Keratinocyte (primary cell): Measurements from ENCODE around the gene ZNF526. TPM values are rescaled to one million over a fixed set of nuclear protein-coding genes. Genes with fewer than 3 reads are reported as not detected.

Experiments
- DNase-seq: peaks from one replicate; pipeline ENCODE4 v3.0.0-alpha.2; 2011; ENCODE audit warnings: low read depth, missing footprints, low spot score
- FAIRE-seq: peaks from 2 replicates; lab custom pipeline; 2011; peaks lifted over from hg19 to GRCh38; lab: Jason Lieb, UNC
- H2AFZ ChIP-seq: 2 replicates; pipeline ENCODE4 v1.6.0; 2012; ENCODE audit warnings: low read length, control low read depth, inconsistent platforms; ENCODE audit not compliant: control insufficient read depth
- H3K27ac ChIP-seq: 2 replicates; pipeline ENCODE4 v1.5.1; 2011; ENCODE audit warnings: low read length; ENCODE audit not compliant: control insufficient read depth, insufficient read depth
- H3K27me3 ChIP-seq: 3 replicates; pipeline ENCODE4 v1.6.0; 2011; ENCODE audit warnings: low read length; ENCODE audit not compliant: control insufficient read depth, insufficient read depth; ENCODE audit errors: extremely low read depth
- H3K36me3 ChIP-seq, 2 experiments: 2 replicates in 1 of 2; 3 replicates in 1 of 2; pipeline ENCODE4 v1.5.1; 2011; ENCODE audit warnings: low read length in 2 of 2, mild to moderate bottlenecking in 1 of 2; ENCODE audit not compliant: control insufficient read depth in 2 of 2, insufficient read depth in 2 of 2; ENCODE audit errors: extremely low read depth in 1 of 2
- H3K4me1 ChIP-seq: 3 replicates; pipeline ENCODE4 v1.5.1; 2011; ENCODE audit warnings: low read length; ENCODE audit not compliant: control insufficient read depth, insufficient read depth; ENCODE audit errors: extremely low read depth
- H3K4me2 ChIP-seq: 3 replicates; pipeline ENCODE4 v1.6.0; 2011; ENCODE audit warnings: low read depth, low read length; ENCODE audit not compliant: control insufficient read depth, insufficient read depth; ENCODE audit errors: extremely low read depth
- H3K4me3 ChIP-seq, 3 experiments: fragments of 200-600 bp in 1 of 3; sonication (generic) in 1 of 3; 2 replicates in 2 of 3; 3 replicates in 1 of 3; pipeline ENCODE4 v1.5.1; 2011 to 2016; ENCODE audit warnings: low read length in 3 of 3, mild to moderate bottlenecking in 3 of 3, control low read depth in 2 of 3, inconsistent platforms in 1 of 3, low read depth in 1 of 3, mixed read lengths in 1 of 3, mixed run types in 1 of 3, moderate library complexity in 1 of 3; ENCODE audit not compliant: control insufficient read depth in 2 of 3, insufficient read depth in 2 of 3; ENCODE audit errors: extremely low read depth in 1 of 3
- H3K79me2 ChIP-seq: 2 replicates; pipeline ENCODE4 v1.6.0; 2012; ENCODE audit warnings: low read length; ENCODE audit not compliant: control insufficient read depth, insufficient read depth
- H3K9ac ChIP-seq: 3 replicates; pipeline ENCODE4 v1.6.0; 2011; ENCODE audit warnings: low read length; ENCODE audit not compliant: control insufficient read depth, insufficient read depth; ENCODE audit errors: extremely low read depth
- H3K9me1 ChIP-seq: 3 replicates; pipeline ENCODE4 v1.6.0; 2011; ENCODE audit warnings: low read length; ENCODE audit not compliant: control insufficient read depth, insufficient read depth; ENCODE audit errors: extremely low read depth
- H3K9me3 ChIP-seq: 2 replicates; pipeline ENCODE4 v1.5.1; 2012; ENCODE audit warnings: low read depth, low read length; ENCODE audit not compliant: control insufficient read depth
- H4K20me1 ChIP-seq: 3 replicates; pipeline ENCODE4 v1.6.0; 2011; ENCODE audit warnings: low read length; ENCODE audit not compliant: control insufficient read depth, insufficient read depth; ENCODE audit errors: extremely low read depth
- EZH2 ChIP-seq: IDR thresholded peaks from one replicate; pipeline ENCODE4 v1.6.1; 2012; ENCODE audit warnings: inconsistent platforms, mild to moderate bottlenecking, low read length, moderate library complexity
- dilution Hi-C: fragments of 300-500 bp; cut with MboI; formaldehyde crosslinking; loops from one replicate; pipeline ENCODE4 v1.7.0; 2020; ENCODE audit warnings: low sequenced_read_pairs; ENCODE audit not compliant: extremely low pct_ligation_motif_present
- polyA plus RNA-seq, 5 experiments: library from polyadenylated mRNA; depleted of rRNA in 3 of 5; stranded (reverse) in 3 of 5; stranded (forward) in 1 of 5; unstranded in 1 of 5; fragments of >200 nt; gene quantifications; 1 replicate in 1 of 5; 2 replicates in 3 of 5; 3 replicates in 1 of 5; pipeline versions ENCODE4 v1.2.1 to v1.2.3, GENCODE V29; 2011 to 2012; ENCODE audit warnings: missing spikeins in 2 of 5, low read depth in 1 of 5, low replicate concordance in 1 of 5
- TF ChIP-seq, protein P1 (sequence below), 3 experiments: IDR thresholded peaks in 1 of 3; conservative IDR thresholded peaks in 1 of 3; optimal IDR thresholded peaks in 1 of 3; 2 replicates in 2 of 3; 3 replicates in 1 of 3; pipeline versions ENCODE3 to v1.5.1; 2011; ENCODE audit warnings: low read length in 3 of 3, mild to moderate bottlenecking in 3 of 3, moderate library complexity in 2 of 3, control low read depth in 1 of 3, inconsistent platforms in 1 of 3; ENCODE audit not compliant: insufficient read depth in 2 of 3; ENCODE audit errors: extremely low read depth in 1 of 3

ZNF526 gene
- polyA plus RNA-seq, 1 donor (not counting 4 experiments of a cell fraction or from before 2014, with no cell fraction given) = 5.4 TPM

DNA sequence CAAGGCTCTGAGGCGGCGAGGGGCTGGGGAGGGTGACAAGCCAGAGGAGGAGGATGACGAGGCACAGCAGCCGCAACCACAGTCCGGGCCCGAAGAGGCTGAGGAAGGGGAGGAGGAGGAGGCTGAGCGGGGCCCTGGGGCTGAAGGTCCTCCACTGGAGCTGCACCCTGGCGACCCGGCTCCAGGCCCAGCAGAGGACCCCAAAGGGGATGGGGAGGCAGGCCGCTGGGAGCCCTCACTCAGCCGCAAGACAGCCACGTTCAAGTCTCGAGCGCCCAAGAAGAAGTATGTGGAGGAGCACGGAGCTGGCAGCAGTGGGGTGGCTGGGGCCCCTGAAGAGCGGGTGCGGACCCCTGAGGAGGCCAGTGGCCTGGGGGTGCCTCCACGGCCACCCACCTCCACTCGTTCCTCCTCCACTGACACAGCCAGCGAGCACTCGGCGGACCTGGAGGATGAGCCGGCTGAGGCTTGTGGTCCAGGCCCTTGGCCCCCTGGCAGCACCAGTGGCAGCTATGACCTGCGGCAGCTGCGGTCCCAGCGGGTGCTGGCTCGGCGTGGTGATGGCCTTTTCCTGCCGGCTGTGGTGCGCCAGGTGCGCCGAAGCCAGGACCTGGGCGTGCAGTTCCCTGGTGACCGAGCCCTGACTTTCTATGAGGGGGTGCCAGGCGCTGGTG, 51.9 kb downstream of the ZNF526 start:
- Histone ChIP-seq H4K20me1 (no peaks in the 10 kb centered on the region), H3K79me2 (peaks cover 61% of the 10 kb centered on the region), H3K9me1 (peaks cover 2% of the 10 kb centered on the region), H3K36me3 (peaks cover 19 to 29% of the 10 kb centered on the region in 2 experiments), H3K4me2 (no peak overlapping the region), H3K9ac (no peak overlapping the region), H3K9me3 (no peaks in the 10 kb centered on the region), H2AFZ (no peak overlapping the region), H3K27ac (no peak overlapping the region), H3K4me3 (no peak overlapping the region), H3K27me3 (no peaks in the 10 kb centered on the region), H3K4me1 (peaks cover 44% of the 10 kb centered on the region)
- DNase-seq = no peak
- no peak for FAIRE-seq
- dilution Hi-C loops = no loop called here
- TF ChIP-seq, protein P1, sequence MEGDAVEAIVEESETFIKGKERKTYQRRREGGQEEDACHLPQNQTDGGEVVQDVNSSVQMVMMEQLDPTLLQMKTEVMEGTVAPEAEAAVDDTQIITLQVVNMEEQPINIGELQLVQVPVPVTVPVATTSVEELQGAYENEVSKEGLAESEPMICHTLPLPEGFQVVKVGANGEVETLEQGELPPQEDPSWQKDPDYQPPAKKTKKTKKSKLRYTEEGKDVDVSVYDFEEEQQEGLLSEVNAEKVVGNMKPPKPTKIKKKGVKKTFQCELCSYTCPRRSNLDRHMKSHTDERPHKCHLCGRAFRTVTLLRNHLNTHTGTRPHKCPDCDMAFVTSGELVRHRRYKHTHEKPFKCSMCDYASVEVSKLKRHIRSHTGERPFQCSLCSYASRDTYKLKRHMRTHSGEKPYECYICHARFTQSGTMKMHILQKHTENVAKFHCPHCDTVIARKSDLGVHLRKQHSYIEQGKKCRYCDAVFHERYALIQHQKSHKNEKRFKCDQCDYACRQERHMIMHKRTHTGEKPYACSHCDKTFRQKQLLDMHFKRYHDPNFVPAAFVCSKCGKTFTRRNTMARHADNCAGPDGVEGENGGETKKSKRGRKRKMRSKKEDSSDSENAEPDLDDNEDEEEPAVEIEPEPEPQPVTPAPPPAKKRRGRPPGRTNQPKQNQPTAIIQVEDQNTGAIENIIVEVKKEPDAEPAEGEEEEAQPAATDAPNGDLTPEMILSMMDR (optimal IDR thresholded peaks at IDR 0.05 in 1 of 3, IDR thresholded peaks at IDR 0.05 in 1 of 3, conservative IDR thresholded peaks at IDR 0.05 in 1 of 3; ENCODE audit: extremely low read depth in 1 of 3, insufficient read depth in 2 of 3, low read length in 3 of 3) = no peak
- no peak for TF ChIP-seq EZH2

DNA sequence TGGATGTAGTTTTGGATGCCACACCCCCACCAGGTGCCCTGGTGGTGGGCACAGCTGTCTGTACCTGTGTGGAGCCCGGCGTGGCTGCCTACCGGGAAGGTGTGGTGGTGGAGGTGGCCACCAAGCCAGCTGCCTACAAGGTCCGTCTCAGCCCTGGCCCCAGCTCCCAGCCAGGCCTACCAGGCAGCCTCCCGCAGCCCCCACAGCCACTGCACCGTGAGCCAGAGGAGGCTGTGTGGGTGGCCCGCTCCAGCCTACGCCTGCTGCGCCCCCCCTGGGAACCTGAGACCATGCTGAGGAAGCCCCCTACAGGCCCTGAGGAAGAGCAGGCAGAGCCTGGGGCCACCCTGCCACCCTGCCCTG, 52.4 kb downstream of the ZNF526 start:
- Histone ChIP-seq H3K9me1 (peaks cover 2% of the 10 kb centered on the region), H3K9me3 (no peaks in the 10 kb centered on the region), H3K36me3 (peaks cover 21 to 29% of the 10 kb centered on the region in 2 experiments), H3K27me3 (no peaks in the 10 kb centered on the region), H3K4me3 (no peak overlapping the region), H3K27ac (no peak overlapping the region), H3K79me2 (peaks cover 61% of the 10 kb centered on the region), H2AFZ (no peak overlapping the region), H3K9ac (no peak overlapping the region), H3K4me2 (no peak overlapping the region), H4K20me1 (no peaks in the 10 kb centered on the region), H3K4me1 (peaks cover 47% of the 10 kb centered on the region)
- DNase-seq = no peak
- FAIRE-seq = no peak
- dilution Hi-C loops = no loop called here
- TF ChIP-seq EZH2 = no peak
- TF ChIP-seq, protein P1 (optimal IDR thresholded peaks at IDR 0.05 in 1 of 3, IDR thresholded peaks at IDR 0.05 in 1 of 3, conservative IDR thresholded peaks at IDR 0.05 in 1 of 3; ENCODE audit: extremely low read depth in 1 of 3, insufficient read depth in 2 of 3, low read length in 3 of 3) = no peak
